IMR-90 (cell line): Measurements from ENCODE around the gene TRIM10.

Experiments used
- BHLHE40 ChIP-seq: fragments of 150-350 bp; IDR thresholded peaks from 2 replicates; pipeline ENCODE4 v1.6.1; 2016; ENCODE audit warnings: mild to moderate bottlenecking, low read depth, low read length
- CEBPB ChIP-seq: IDR thresholded peaks from 2 replicates; pipeline ENCODE4 v1.6.1; 2012; ENCODE audit warnings: low read depth, low read length, improper control_type of control experiment
- MAZ ChIP-seq: IDR thresholded peaks from 2 replicates; pipeline ENCODE4 v1.6.1; 2012; ENCODE audit warnings: low read depth, mild to moderate bottlenecking, low read length, improper control_type of control experiment, moderate library complexity, borderline replicate concordance
- NFE2L2 ChIP-seq: fragments of 150-350 bp; IDR thresholded peaks from 2 replicates; pipeline ENCODE4 v1.6.1; 2016; ENCODE audit warnings: low read depth, mild to moderate bottlenecking, low read length
- POLR2A ChIP-seq: IDR thresholded peaks from 2 replicates; pipeline ENCODE4 v1.6.1; 2012; ENCODE audit warnings: mild to moderate bottlenecking, low read depth, low read length
- RCOR1 ChIP-seq: IDR thresholded peaks from 2 replicates; pipeline ENCODE4 v1.6.1; 2012; ENCODE audit warnings: mild to moderate bottlenecking, low read length, improper control_type of control experiment; ENCODE audit not compliant: insufficient replicate concordance
- RFX5 ChIP-seq: IDR thresholded peaks from 2 replicates; pipeline ENCODE4 v1.8.0; 2012; ENCODE audit warnings: low read depth, mild to moderate bottlenecking, low read length, moderate library complexity
- SMC3 ChIP-seq: fragments of 150-350 bp; IDR thresholded peaks from 2 replicates; pipeline ENCODE4 v1.6.1; 2016; ENCODE audit warnings: low read depth, mild to moderate bottlenecking, antibody characterized with exemption, low read length, moderate library complexity
- TF ChIP-seq, protein P1 (sequence below): conservative IDR thresholded peaks from 2 replicates; pipeline ENCODE4 v1.5.1; 2012; ENCODE audit warnings: mild to moderate bottlenecking, low read depth, low read length, improper control_type of control experiment
- TF ChIP-seq, protein P2 (sequence below): fragments of 150-350 bp; IDR thresholded peaks from 2 replicates; pipeline ENCODE4 v1.6.1; 2017; ENCODE audit warnings: mild to moderate bottlenecking, antibody characterized with exemption, low read length, low read depth

DNA sequence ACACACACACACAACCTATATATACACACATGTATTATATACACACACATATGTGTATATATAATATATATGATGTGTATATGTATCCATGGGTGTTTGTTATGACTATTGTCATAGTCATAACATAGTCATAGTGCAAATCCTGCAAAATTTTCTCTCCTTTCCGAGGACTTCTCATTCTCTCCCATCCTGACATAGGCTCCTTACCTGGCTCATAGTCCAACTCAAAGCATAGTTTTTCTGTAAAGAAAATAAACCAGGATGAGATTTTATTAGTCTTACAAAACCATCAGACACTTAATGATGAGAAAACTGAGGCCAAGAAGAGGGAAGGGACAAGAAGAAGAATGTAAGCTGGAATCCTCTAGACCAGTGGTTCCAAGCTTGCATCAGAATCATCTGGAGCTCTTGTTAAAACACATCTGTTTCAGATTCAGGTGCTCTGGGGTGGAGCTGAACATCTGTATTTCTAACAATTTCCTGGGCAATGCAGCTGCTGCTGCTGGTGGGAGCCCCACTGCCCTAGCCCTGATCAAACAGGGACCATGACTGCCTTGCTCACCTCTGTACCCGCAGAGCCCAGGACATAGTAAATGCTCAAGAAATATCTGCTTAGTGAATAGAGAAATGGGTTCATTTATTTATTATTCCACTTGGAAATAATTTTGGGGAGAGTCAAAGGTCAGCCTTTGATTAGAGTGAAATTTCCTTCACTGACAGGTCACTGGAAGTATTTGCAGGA, 5.3 kb downstream of the TRIM10 start:
- TF ChIP-seq, protein P1, sequence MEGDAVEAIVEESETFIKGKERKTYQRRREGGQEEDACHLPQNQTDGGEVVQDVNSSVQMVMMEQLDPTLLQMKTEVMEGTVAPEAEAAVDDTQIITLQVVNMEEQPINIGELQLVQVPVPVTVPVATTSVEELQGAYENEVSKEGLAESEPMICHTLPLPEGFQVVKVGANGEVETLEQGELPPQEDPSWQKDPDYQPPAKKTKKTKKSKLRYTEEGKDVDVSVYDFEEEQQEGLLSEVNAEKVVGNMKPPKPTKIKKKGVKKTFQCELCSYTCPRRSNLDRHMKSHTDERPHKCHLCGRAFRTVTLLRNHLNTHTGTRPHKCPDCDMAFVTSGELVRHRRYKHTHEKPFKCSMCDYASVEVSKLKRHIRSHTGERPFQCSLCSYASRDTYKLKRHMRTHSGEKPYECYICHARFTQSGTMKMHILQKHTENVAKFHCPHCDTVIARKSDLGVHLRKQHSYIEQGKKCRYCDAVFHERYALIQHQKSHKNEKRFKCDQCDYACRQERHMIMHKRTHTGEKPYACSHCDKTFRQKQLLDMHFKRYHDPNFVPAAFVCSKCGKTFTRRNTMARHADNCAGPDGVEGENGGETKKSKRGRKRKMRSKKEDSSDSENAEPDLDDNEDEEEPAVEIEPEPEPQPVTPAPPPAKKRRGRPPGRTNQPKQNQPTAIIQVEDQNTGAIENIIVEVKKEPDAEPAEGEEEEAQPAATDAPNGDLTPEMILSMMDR, result no peak
- TF ChIP-seq NFE2L2 (no peak), POLR2A (no peak), MAZ (no peak), SMC3 (no peak), RCOR1 (no peak), RFX5 (no peak), BHLHE40 (no peak), CEBPB (no peak)
- TF ChIP-seq, protein P2, sequence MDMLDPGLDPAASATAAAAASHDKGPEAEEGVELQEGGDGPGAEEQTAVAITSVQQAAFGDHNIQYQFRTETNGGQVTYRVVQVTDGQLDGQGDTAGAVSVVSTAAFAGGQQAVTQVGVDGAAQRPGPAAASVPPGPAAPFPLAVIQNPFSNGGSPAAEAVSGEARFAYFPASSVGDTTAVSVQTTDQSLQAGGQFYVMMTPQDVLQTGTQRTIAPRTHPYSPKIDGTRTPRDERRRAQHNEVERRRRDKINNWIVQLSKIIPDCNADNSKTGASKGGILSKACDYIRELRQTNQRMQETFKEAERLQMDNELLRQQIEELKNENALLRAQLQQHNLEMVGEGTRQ, result no peak
